GM12878 (cell line): ENCODE results near the gene MRM1.

Experiments used
- CEBPZ ChIP-seq: fragments of 150-350 bp; IDR thresholded peaks from 2 replicates; pipeline ENCODE4 v1.6.1; 2016; ENCODE audit warnings: low read depth, low read length
- CHD2 ChIP-seq: IDR thresholded peaks from 2 replicates; pipeline ENCODE4 v1.6.1; 2011; ENCODE audit warnings: low read depth, low read length, improper control_type of control experiment, borderline replicate concordance
- CREM ChIP-seq: IDR thresholded peaks from 2 replicates; pipeline ENCODE4 v1.6.1; 2014; ENCODE audit warnings: antibody characterized with exemption, low read depth
- CTCF ChIP-seq, 3 experiments: IDR thresholded peaks in 2 of 3; conservative IDR thresholded peaks in 1 of 3; 2 replicates each; pipeline ENCODE4 v1.5.1; 2011; ENCODE audit warnings: low read depth in 3 of 3, low read length in 3 of 3, mild to moderate bottlenecking in 3 of 3, control low read depth in 2 of 3, moderate library complexity in 2 of 3, inconsistent platforms in 1 of 3, mixed read lengths in 1 of 3; ENCODE audit not compliant: control insufficient read depth in 2 of 3, insufficient read depth in 1 of 3; ENCODE audit errors: extremely low read depth in 1 of 3
- JUNB ChIP-seq: IDR thresholded peaks from 2 replicates; pipeline ENCODE4 v1.6.1; 2016; ENCODE audit warnings: antibody characterized with exemption, mild to moderate bottlenecking
- KDM1A ChIP-seq: fragments of 200-600 bp; sonication (generic); IDR thresholded peaks from 2 replicates; pipeline ENCODE4 v1.6.1; 2016; ENCODE audit warnings: borderline replicate concordance
- MXI1 ChIP-seq: fragments of 150-350 bp; IDR thresholded peaks from 2 replicates; pipeline ENCODE4 v1.6.1; 2011; ENCODE audit warnings: low read depth, mild to moderate bottlenecking, inconsistent platforms, low read length, improper control_type of control experiment
- NRF1 ChIP-seq: conservative IDR thresholded peaks from 2 replicates; pipeline ENCODE4 v1.6.1; 2011; ENCODE audit warnings: mild to moderate bottlenecking, low read depth, low read length, improper control_type of control experiment
- PBX3 ChIP-seq: IDR thresholded peaks from 2 replicates; pipeline ENCODE4 v1.6.1; 2011; ENCODE audit warnings: mild to moderate bottlenecking, low read depth, low read length, moderate library complexity; ENCODE audit not compliant: insufficient replicate concordance
- SPI1 ChIP-seq: IDR thresholded peaks from 2 replicates; pipeline ENCODE4 v1.6.1; 2011; ENCODE audit warnings: low read depth, mild to moderate bottlenecking, low read length, moderate library complexity, borderline replicate concordance; ENCODE audit not compliant: insufficient read depth

- TF ChIP-seq CHD2 (no peak), CREM (no peak), NRF1 (no peak), PBX3 (no peak), CEBPZ (no peak), MXI1 (no peak), JUNB (no peak), CTCF (IDR thresholded peaks at IDR 0.05 in 2 of 3, conservative IDR thresholded peaks at IDR 0.05 in 1 of 3; ENCODE audit: control insufficient read depth in 2 of 3, extremely low read depth in 1 of 3, insufficient read depth in 1 of 3, low read depth in 3 of 3, low read length in 3 of 3) (no peak), KDM1A (no peak), SPI1 (no peak)
Measured at GRCh38 chr17:36629970-36630502, 28.7 kb downstream of the MRM1 start.
